ENCODE results near the gene CNGA3. TPM values are rescaled to one million over a fixed set of nuclear protein-coding genes. Genes with fewer than 3 reads are reported as not detected.
"Not testable (repeated sequence)": the region's sequence is repeated elsewhere in the genome, so short reads cannot be mapped to it uniquely, and the experiment has no call there.

The CNGA3 gene
- not detected for total RNA-seq

DNA sequence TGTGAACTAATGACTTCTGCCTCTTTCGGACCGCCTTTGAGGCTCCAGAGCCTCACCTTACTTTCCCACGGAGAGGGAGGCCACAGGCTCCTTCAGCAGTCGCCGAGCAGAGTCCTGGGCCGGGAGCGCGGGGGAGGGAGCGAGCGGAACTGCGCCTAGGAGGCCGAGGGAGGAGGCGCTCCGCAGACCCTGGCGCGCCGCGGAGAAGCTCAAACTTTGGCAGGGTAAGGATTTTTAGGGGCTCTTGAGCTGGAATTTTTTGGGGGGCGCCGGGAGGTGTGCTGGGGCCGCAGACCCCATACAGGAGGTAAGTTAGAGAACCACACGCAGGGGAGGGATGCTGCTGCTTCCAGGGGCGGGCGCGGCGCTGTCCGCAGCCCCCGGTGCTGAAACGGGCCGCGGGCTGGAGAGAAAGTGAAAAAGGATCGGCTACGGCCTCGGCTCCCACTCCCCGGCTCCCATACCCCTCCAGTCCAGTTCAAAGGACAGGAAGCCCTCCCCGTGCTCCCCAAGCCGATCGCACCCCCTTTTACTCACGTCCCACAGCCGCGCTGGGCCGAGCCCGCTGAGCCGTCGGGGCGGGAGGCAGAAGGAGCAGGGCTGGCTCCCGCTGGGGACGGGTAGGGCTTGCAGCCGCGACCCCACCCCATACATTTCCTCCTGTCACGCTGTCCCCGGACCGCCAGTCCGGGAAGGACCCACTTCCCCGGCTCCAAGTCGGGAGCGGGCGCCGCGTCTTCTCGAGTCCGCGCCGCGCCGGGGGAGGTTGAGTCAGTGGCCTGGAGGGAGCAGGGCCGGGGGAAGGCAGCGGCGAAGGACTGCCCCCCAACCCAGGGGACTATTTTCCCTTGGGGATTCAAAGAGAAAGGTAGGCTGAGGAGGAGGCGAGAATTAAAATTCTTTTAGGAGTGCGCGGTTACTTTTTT, at the start of gene CNGA3:
Gene CNGA3, plus strand, starts transcription at position 146 of the 926 bp plus-strand sequence. CDS start 23,520 bp downstream, outside the sequence.
- Mint-ChIP-seq H3K4me3 (peak within 1 kb of the TSS; percentile 32), H3K9me3 (no peaks in the 10 kb centered on the region), H3K4me1 (peaks cover 12% of the 10 kb centered on the region), H3K36me3 (no peaks in the 10 kb centered on the region), H3K27ac (no peak within 1 kb of the TSS), H3K27me3 (peaks cover 74% of the 10 kb centered on the region)
- ATAC-seq (ENCODE audit: low read depth) (no peak), DNase-seq (peak; percentile 72)
- POLR2A ChIA-PET = no interaction called here

GRCh38 chr2:98297817-98298682, 48.2 kb upstream of the CNGA3 start:
- Mint-ChIP-seq H3K9me3 (no peaks in the 10 kb centered on the region), H3K4me3 (no peak overlapping the region), H3K4me1 (no peaks in the 10 kb centered on the region), H3K27me3 (peaks cover 20% of the 10 kb centered on the region), H3K36me3 (no peaks in the 10 kb centered on the region), H3K27ac (no peak overlapping the region)
- DNase-seq (no peak), ATAC-seq (ENCODE audit: low read depth) (no peak)
- POLR2A ChIA-PET = no interaction called here

GRCh38 chr2:98298683-98299164, 47.5 kb upstream of the CNGA3 start:
- no peaks in the 10 kb centered on the region for H3K9me3 Mint-ChIP-seq
- DNase-seq (no peak), ATAC-seq (ENCODE audit: low read depth) (no peak)
- no peaks in the 10 kb centered on the region for H3K4me1 Mint-ChIP-seq
- POLR2A ChIA-PET = no interaction called here
- no peak overlapping the region for H3K4me3 Mint-ChIP-seq
- no peak overlapping the region for H3K27ac Mint-ChIP-seq
- no peaks in the 10 kb centered on the region for H3K36me3 Mint-ChIP-seq
- peaks cover 20% of the 10 kb centered on the region for H3K27me3 Mint-ChIP-seq

DNA sequence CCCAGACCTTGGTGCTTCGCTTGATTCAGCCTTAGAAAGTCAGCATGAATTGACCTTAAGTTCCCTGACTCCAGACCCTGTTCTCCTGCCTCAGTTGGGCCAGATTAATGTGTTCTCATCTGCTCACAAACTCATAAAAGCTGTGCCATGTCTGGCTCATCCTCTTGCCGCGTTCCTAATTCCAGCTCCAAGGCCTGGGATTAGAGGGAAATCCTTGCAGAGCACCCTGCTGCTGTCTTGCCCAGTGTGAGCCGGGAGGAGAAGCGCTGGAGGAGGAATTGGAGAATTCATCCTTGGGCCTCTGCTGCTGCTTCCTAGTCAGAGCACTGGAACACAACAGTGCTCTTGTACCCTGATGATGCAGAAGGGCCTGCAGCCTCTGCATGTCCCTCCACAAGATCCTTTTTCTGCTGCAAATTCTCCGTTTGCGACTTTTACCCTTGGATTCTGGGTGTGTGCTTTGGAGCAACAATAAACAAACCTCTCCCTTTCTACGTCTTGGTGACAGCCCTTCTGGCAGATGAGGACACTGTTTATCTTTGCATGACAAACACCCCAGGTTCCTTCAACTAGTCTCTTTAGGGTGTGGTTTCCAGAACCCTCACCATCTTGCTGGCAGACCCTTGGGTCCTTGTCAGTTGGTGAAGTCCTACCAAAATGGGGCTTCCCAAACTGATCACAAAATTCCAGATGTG, 46.9 kb upstream of the CNGA3 start:
- Mint-ChIP-seq H3K4me1 (no peaks in the 10 kb centered on the region), H3K27ac (no peak overlapping the region), H3K9me3 (no peaks in the 10 kb centered on the region), H3K4me3 (no peak overlapping the region), H3K36me3 (no peaks in the 10 kb centered on the region), H3K27me3 (peaks cover 20% of the 10 kb centered on the region)
- POLR2A ChIA-PET = no interaction called here
- DNase-seq = no peak
- ATAC-seq (ENCODE audit: low read depth) = no peak

GRCh38 chr2:98300141-98300874, 45.9 kb upstream of the CNGA3 start:
- Mint-ChIP-seq H3K4me3 (no peak overlapping the region), H3K27ac (no peak overlapping the region), H3K9me3 (no peaks in the 10 kb centered on the region), H3K4me1 (no peaks in the 10 kb centered on the region), H3K27me3 (peaks cover 19% of the 10 kb centered on the region), H3K36me3 (no peaks in the 10 kb centered on the region)
- POLR2A ChIA-PET = no interaction called here
- ATAC-seq (ENCODE audit: low read depth) (no peak), DNase-seq (no peak)

GRCh38 chr2:98301469-98301868, 44.8 kb upstream of the CNGA3 start:
- no peak overlapping the region for H3K4me3 Mint-ChIP-seq
- no peak overlapping the region for H3K27ac Mint-ChIP-seq
- H3K27me3 Mint-ChIP-seq = peaks cover 20% of the 10 kb centered on the region
- DNase-seq (no peak), ATAC-seq (ENCODE audit: low read depth) (no peak)
- H3K36me3 Mint-ChIP-seq = no peaks in the 10 kb centered on the region
- H3K9me3 Mint-ChIP-seq = no peaks in the 10 kb centered on the region
- POLR2A ChIA-PET = no interaction called here
- H3K4me1 Mint-ChIP-seq = no peaks in the 10 kb centered on the region

DNA sequence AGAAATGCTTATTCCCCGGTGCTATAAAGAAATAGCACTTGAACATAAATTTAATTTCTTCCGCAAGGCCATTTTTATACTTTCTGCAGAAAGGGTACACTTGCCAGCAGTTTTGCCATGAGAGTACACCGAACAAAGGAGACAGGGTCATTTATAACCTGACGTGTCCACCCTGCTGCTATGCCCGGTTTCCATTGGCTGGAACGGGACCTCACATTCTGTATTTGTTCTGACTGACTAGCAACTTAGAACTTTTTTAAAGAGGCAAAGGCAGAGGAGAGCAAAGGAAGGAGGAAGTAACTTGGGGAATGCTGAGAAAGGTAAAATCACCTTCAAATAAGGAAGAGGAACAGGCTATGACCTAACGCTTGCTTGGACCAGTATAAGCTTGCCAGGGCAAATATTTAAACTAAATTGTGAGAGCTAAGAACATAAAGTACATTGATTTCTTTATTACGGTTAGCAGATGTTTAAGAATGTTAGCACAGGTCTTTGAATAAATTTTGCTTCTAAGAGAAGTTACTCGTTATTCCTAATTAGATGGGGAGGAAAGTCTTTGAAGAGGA, 39.0 kb upstream of the CNGA3 start:
- ATAC-seq (ENCODE audit: low read depth); DNase-seq; H3K4me3 Mint-ChIP-seq; H3K27ac Mint-ChIP-seq; H3K36me3 Mint-ChIP-seq; POLR2A ChIA-PET; H3K9me3 Mint-ChIP-seq; H3K4me1 Mint-ChIP-seq: not testable (repeated sequence)
- peaks cover 28% of the 10 kb centered on the region for H3K27me3 Mint-ChIP-seq

- no peak overlapping the region for H3K27ac Mint-ChIP-seq
- H3K9me3 Mint-ChIP-seq = no peaks in the 10 kb centered on the region
- H3K4me1 Mint-ChIP-seq = no peaks in the 10 kb centered on the region
- H3K4me3 Mint-ChIP-seq = no peak overlapping the region
- ATAC-seq (ENCODE audit: low read depth) (no peak), DNase-seq (no peak)
- peaks cover 32% of the 10 kb centered on the region for H3K27me3 Mint-ChIP-seq
- no peaks in the 10 kb centered on the region for H3K36me3 Mint-ChIP-seq
- POLR2A ChIA-PET = no interaction called here
Observed at GRCh38 chr2:98308068-98308467, 38.2 kb upstream of the CNGA3 start.

GRCh38 chr2:98308532-98308931, 37.7 kb upstream of the CNGA3 start:
- no peak overlapping the region for H3K4me3 Mint-ChIP-seq
- POLR2A ChIA-PET = no interaction called here
- ATAC-seq (ENCODE audit: low read depth) (no peak), DNase-seq (no peak)
- no peaks in the 10 kb centered on the region for H3K9me3 Mint-ChIP-seq
- no peaks in the 10 kb centered on the region for H3K36me3 Mint-ChIP-seq
- H3K4me1 Mint-ChIP-seq = no peaks in the 10 kb centered on the region
- H3K27me3 Mint-ChIP-seq = peaks cover 37% of the 10 kb centered on the region
- H3K27ac Mint-ChIP-seq = no peak overlapping the region

DNA sequence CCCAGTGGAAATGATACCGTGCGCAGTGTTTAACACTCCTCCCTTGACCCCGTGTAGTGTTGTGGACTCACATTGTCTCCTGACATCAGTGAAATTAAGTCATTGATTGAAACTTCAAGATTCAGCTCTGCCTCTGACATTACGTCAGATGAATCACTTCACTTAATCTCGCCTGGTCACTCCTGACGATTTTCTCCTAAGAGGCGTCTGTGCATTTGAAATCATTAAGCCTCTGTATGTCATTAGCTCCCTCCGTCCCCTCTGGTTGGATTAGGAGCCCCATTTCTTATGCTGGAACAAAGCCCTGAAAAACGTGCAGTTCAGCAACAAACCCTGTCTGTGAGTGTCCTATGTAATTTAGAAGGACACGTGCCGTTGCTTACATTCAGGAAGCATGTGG, 36.7 kb upstream of the CNGA3 start:
- no peaks in the 10 kb centered on the region for H3K36me3 Mint-ChIP-seq
- ATAC-seq (ENCODE audit: low read depth) = no peak
- H3K4me3 Mint-ChIP-seq = no peak overlapping the region
- H3K27me3 Mint-ChIP-seq = peaks cover 40% of the 10 kb centered on the region
- no peak for DNase-seq
- H3K27ac Mint-ChIP-seq = no peak overlapping the region
- no peaks in the 10 kb centered on the region for H3K9me3 Mint-ChIP-seq
- no peaks in the 10 kb centered on the region for H3K4me1 Mint-ChIP-seq
- POLR2A ChIA-PET = no interaction called here

DNA sequence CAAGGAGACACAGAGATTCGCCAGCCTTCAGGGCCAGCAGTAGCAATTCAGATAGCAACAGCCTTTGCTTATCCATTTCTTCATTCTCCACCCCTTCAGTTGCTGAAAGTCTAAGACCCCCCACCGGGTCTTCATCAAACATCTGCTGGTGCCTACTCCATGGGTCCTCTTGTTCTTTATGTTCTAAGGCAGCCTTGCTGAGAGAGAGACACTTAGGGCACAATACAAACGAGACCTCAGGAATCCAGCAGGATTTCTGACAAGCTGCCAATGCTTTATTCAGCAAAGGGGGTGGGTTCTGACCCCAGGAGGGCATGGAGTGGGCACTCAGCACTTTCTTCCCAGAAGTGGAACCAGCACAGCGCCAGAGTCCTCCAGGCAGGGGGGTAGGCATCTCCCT, 36.2 kb upstream of the CNGA3 start:
- Mint-ChIP-seq H3K36me3 (no peaks in the 10 kb centered on the region), H3K4me1 (no peaks in the 10 kb centered on the region), H3K9me3 (no peaks in the 10 kb centered on the region), H3K27ac (no peak overlapping the region), H3K27me3 (peaks cover 40% of the 10 kb centered on the region), H3K4me3 (no peak overlapping the region)
- POLR2A ChIA-PET = no interaction called here
- DNase-seq (no peak), ATAC-seq (ENCODE audit: low read depth) (no peak)

DNA sequence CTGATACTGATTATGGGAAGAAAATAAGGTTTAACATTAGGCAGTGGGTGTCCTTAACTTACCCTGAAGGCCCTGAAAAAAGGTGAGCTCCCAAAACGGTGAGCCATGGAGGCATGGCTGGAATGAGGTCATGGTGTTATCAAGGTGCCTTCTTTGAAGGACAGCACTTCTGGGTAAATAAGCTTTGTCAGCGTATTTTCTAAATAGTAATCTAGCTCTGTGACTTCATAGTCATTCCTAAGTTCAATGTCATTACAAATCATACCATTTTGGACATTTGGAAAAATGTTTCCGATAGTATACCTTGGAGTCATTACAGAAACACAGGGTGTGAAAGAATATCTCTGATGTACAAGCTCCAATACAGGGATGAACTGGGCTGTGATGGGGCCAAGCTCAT, 35.2 kb upstream of the CNGA3 start:
- DNase-seq (no peak), ATAC-seq (ENCODE audit: low read depth) (no peak)
- no peaks in the 10 kb centered on the region for H3K36me3 Mint-ChIP-seq
- H3K9me3 Mint-ChIP-seq = peaks cover 1% of the 10 kb centered on the region
- H3K27me3 Mint-ChIP-seq = peaks cover 36% of the 10 kb centered on the region
- POLR2A ChIA-PET = no interaction called here
- H3K4me1 Mint-ChIP-seq = no peaks in the 10 kb centered on the region
- no peak overlapping the region for H3K27ac Mint-ChIP-seq
- H3K4me3 Mint-ChIP-seq = no peak overlapping the region

All from activated naive CD8-positive, alpha-beta T cell treated with anti-CD3 and anti-CD28 coated beads, Interleukin-2, amount 10 ng/mL, durations not matched to agents 7 days and 5 days (primary cell).